Upper lobe of left lung (tissue), 4 donors: ENCODE measurements around the gene MCTP2.

Source experiments
- EP300 ChIP-seq, 4 donors: sonication (generic); formaldehyde crosslinking; IDR thresholded peaks; one replicate each; pipeline ENCODE4 v1.5.1; 2017; ENCODE audit warnings: antibody characterized with exemption in 4 of 4, control low read depth in 2 of 4
- POLR2A ChIP-seq, 4 donors: fragments of 450-650 bp; IDR thresholded peaks; one replicate each; pipeline ENCODE4 v1.5.1; 2016 to 2017; ENCODE audit warnings: antibody characterized with exemption in 4 of 4, mild to moderate bottlenecking in 2 of 4
- POLR2AphosphoS5 ChIP-seq, 2 donors: sonication (generic); formaldehyde crosslinking; IDR thresholded peaks; one replicate each; pipeline ENCODE4 v1.5.1; 2017; ENCODE audit warnings: antibody characterized with exemption in 2 of 2
- TF ChIP-seq, protein P1 (sequence below), 6 experiments: fragments of 450-650 bp in 4 of 6; fragments of 200-600 bp in 2 of 6; sonication (generic) in 2 of 6; IDR thresholded peaks; one replicate each; pipeline ENCODE4 v1.5.1; 2016 to 2019; ENCODE audit warnings: antibody characterized with exemption in 6 of 6

GRCh38 chr15:94354655-94355054 lies 123.3 kb downstream of the MCTP2 start:
- TF ChIP-seq EP300 (IDR thresholded peaks at IDR 0.05), result no peak
- TF ChIP-seq POLR2A (IDR thresholded peaks at IDR 0.05), result no peak
- TF ChIP-seq, protein P1, sequence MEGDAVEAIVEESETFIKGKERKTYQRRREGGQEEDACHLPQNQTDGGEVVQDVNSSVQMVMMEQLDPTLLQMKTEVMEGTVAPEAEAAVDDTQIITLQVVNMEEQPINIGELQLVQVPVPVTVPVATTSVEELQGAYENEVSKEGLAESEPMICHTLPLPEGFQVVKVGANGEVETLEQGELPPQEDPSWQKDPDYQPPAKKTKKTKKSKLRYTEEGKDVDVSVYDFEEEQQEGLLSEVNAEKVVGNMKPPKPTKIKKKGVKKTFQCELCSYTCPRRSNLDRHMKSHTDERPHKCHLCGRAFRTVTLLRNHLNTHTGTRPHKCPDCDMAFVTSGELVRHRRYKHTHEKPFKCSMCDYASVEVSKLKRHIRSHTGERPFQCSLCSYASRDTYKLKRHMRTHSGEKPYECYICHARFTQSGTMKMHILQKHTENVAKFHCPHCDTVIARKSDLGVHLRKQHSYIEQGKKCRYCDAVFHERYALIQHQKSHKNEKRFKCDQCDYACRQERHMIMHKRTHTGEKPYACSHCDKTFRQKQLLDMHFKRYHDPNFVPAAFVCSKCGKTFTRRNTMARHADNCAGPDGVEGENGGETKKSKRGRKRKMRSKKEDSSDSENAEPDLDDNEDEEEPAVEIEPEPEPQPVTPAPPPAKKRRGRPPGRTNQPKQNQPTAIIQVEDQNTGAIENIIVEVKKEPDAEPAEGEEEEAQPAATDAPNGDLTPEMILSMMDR (IDR thresholded peaks at IDR 0.05), result no peak
- TF ChIP-seq POLR2AphosphoS5 (IDR thresholded peaks at IDR 0.05), result no peak
